Measurements from ENCODE around the gene SPECC1.
A peak's percentile ranks its signal among the peaks of the same experiment; 100 is the strongest.
"Not testable (repeated sequence)": the region's sequence is repeated elsewhere in the genome, so short reads cannot be mapped to it uniquely, and the experiment has no call there.

The SPECC1 gene

DNA sequence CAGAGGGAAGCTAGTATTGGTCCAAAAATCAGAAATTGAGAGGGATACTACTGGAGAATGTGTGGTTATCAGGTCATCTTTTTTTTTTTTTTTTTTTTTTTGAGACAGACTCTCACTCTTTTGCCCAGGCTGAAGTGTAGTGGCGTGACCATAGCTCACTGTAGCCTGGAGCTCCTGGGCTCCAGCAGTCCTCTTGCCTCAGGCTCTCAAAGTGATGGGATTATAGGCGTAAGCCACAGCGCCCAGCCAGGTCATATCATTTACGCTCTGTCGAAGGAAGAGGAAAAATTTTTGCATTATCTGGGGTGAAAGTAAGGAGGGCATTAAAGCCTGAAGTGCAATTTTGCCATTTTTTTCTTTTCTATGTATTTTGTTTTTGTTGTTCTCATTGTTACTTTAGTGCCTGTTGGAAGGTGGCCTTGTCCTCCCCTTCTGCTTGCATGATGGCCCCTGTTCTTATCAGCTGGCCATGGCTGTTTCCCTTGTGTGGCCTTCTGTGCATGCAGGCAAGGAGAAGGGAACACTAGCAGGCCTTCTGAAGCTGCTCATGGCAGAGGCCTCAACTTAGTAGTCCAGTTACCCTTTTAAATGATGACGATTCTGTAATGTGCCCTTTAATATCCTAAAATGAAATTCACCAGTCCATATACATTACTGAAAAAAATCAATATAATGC is 118.3 kb downstream of the SPECC1 start:
- DNase-seq (ENCODE audit: low read depth), result no peak

- DNase-seq (ENCODE audit: low read depth), result peak; percentile 45
These were observed 119.0 kb downstream of the SPECC1 start for GRCh38 chr17:20128036-20128667.

GRCh38 chr17:20133517-20133916 is 124.4 kb downstream of the SPECC1 start:
- no peak for DNase-seq (ENCODE audit: low read depth)

GRCh38 chr17:20141198-20141972 is 132.2 kb downstream of the SPECC1 start:
- no peak for DNase-seq (ENCODE audit: low read depth)

GRCh38 chr17:20142268-20142667 is 133.1 kb downstream of the SPECC1 start:
- DNase-seq (ENCODE audit: low read depth), result no peak

GRCh38 chr17:20143740-20144139 is 134.6 kb downstream of the SPECC1 start:
- DNase-seq (ENCODE audit: low read depth), result no peak

- DNase-seq (ENCODE audit: low read depth), result no peak
These were observed 136.4 kb downstream of the SPECC1 start for GRCh38 chr17:20145567-20145966.

DNA sequence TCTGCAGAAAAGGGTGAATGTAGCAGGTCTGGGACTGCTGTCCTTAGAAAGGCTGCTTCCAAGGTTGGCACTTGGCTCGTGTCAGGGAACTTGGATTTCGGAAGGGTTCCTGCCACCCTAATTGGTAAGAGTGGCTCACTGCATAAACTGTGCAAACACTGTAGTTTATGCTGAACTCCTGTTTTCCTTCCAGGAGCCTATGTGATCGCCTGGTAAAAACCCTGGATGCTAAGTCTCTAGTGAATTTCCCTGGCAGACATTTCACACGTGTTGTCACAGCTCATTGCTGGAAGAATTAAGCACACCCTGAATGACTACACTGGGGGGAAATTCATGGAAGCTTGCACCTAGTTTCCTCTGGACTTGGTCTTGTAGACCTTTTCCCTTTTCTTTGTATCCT is 140.1 kb downstream of the SPECC1 start:
- DNase-seq (ENCODE audit: low read depth), result no peak

DNA sequence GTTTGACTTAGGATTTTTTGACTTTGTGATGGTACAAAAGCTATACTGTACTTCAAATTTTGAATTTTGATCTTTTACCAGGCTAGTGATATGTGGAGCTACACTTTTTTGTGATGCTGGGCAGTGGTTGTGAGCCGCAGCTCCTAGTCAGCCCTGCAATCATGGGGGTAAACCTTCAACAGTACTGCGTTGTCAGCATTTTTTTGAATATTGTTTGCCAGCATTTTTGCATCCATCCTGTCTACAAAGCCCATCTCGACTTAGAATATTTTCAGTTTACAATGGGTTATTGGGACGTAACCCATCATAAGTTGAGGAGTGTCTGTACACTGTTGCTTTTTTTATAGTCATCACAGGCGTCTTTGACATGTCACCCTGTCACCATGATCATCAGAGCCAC is 142.0 kb downstream of the SPECC1 start:
- no peak for DNase-seq (ENCODE audit: low read depth)

DNA sequence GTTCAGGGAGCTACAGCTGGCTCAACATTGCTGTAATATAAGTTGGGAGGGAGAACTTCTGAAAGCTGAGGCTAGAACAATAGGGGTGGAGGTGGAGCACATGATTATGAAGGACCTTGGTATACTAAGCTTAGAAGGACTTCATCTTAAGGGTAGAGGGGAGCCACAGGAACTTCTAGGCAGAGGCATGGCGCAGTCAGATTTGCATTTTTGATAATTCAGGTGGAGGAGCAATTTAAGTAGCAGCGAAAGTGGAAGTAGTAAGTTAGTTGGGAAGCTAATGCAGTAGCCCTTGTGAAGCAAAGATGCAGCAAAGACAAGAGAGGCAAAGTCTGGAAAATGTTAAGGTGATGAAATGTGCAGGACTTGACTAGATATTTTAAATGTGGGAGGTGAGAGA is 144.1 kb downstream of the SPECC1 start:
- DNase-seq (ENCODE audit: low read depth), result no peak

DNA sequence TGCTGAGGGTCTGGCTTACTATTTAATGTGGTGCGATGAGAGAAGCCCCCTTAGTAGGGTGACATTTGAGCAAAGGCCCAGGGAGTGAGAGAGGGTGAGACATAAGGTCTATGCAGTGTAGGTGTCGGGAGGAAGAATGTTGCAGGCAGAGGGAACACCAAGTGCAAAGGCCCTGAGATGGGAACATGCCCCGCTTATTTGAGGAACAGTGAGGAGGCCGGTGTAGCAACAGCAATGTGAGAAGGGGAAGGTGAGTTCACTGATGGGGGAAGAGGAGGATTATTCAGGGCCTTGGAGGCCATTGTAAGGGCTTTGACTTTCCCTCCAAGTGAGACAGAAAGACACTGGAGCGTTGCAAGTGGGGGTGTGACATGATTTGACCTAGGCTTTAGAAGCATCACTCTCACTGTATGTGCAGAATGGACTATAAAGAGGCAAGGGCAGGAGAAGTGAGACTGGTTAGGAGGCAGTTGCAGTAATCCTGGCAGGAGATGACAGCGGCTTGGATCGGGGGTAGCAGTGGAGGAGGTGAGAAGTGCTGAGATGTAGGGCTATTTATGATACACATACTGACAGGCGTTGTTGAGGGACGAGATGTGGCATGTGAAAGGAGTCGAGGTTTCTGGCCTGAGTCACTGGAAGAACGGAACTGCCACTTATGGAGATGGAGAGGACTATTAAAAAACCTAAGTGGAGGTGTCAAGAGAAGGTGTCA is 145.3 kb downstream of the SPECC1 start:
- DNase-seq (ENCODE audit: low read depth), result no peak

DNA sequence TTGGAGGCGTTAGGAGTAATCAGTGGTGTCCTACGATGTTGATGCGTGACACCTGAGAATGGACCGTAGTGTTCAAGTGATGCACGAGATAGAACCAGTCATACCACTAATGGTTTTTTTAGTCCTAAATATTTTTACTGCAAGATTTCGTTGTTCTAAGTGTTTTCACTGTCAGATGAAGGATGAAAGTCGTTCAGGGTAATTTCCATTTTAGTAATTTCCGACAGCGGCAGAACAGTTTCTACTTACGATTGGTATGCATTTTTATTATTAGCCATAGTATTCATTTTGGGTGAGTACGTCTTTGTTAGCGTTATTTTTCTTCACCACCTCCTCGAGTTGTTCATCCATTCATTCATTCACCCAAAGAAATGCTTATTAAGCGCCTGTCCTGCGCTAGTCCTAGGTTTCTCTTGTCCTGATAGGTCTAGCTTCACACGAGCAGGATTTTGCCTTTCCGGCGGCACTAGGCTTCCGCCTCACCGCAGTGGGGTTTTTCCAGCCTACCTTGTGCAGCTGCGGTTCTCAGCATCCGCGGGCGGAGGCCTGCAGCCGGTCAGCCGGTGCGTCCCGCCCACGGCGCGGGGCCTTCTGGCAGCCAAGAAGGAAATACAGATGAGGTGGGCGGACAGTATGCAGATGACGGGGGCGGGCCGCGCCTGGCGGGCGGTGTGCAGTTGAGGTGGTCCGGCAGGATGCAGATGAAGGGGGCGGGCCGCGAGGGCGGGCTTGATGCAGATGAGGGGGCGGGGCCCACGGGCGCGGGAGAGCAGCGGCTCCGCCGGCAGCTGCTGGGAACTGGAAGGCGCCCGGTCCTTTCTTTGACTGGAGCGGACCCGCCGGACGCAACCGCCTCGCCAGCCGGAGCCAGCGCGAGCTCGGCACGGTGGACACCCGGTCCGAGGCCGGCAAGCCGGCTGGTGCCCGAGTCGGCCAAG is 146.4 kb downstream of the SPECC1 start:
- DNase-seq (ENCODE audit: low read depth), result peak; percentile 96

DNA sequence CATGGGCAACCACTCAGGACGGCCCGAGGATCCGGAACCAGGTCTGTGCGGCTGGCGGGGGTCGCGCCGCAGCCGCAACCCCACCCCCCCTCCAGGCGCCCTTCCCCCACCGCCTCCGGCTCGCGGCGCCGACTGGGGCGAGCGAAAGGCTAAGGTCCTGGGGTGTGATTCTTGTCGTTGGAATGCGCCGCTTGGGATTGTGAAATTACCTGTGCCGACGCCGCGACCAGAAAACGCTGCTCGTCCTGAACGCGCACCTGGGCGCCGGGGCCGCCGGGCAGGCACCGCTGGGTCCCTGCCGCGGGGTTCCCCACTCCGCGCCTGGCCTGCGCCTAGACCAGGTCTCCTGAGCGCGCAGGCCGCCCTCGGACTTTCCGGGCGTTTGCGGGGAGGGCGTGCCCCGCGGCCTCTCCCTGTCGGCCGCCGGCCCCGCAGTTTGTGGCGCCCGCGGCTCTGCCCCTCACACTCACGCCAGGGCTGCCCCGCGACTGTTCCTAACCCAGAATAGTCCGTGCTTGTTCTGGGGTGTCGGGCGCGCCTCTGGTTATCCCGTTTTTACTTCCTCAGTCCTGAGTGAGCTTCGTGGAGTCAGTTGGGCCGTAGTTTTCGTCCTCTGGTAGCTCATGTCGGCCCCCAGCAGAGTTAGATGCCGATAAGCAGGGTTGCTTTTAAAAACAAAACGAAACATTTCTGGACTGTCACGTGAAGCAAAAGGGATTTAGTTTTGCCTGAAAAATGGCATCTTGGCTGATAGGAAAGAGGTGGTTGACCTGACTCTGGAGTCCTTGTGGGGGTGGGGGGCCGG is 147.2 kb downstream of the SPECC1 start:
- DNase-seq (ENCODE audit: low read depth), result peak; percentile 72

DNA sequence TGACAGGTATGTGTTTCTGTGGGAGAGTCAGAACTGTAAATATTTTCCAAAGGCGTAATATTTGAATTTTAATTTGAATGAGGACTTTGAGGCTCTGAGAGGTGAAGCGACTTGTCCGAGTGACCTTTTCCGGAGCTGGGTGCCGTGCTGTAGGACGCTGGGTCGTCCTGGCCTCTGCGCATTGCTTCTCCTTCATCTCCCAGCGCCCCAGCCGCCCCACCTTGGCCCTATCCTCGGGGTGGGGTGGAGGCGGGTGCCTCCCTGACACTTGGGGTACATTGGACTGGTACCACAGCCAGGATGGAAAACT is 147.8 kb downstream of the SPECC1 start:
- DNase-seq (ENCODE audit: low read depth), result no peak

GRCh38 chr17:20158580-20158979 is 149.4 kb downstream of the SPECC1 start:
- no peak for DNase-seq (ENCODE audit: low read depth)

DNA sequence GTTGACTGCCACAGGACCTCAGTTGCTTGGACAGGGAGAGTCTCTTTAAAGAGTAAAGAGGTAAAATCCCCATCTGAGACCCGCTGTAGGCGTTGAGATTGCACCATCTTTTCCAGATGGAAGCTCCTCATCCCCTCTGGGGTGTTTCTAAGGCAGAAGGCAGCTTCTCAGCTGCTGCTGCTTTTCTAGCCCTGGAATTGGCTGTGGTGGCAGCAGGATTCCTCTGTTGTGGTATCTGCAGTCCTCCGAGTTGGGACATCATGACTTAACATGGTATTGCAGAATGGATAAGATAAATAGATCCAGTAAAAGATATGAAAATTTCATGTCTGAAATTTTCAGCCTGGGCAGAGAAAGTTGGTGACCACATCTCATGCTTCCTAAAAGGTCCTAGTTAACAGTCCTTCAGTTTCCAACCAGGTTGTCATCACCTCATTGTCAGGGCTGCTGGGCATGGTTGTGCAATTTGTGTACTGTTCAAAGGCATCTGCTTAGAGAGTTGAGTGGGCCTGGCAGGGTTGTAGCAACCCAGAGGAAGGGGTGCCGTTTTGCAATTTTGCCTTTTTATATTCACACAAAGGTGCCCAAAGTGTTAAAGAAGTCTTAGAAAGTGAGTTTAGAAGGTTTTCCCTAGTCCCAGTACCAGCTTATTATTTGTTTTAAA is 150.4 kb downstream of the SPECC1 start:
- no peak for DNase-seq (ENCODE audit: low read depth)

- DNase-seq (ENCODE audit: low read depth), result not testable (repeated sequence)
These were observed 156.4 kb downstream of the SPECC1 start for GRCh38 chr17:20165516-20165915.

DNA sequence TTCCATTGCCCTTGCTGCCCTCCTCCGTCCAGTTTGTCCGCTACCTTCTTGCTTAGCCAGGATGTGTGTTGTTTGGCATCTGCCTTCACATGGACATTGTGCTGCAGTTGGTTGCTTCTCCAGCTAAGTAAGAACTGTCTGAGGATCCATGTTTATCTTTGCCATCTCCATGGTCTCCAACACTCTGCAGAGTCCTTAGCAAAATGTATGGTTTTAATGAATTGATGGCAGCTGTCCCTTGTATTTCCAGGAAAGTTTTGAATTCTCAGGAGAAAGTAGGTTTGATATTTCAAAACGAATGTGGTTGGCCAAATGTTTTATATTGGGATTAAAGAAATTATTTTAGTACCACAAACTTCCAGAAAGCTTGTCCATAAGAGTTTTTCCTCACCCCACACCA is 160.9 kb downstream of the SPECC1 start:
- DNase-seq (ENCODE audit: low read depth), result no peak

GRCh38 chr17:20171741-20172365 is 162.7 kb downstream of the SPECC1 start:
- DNase-seq (ENCODE audit: low read depth), result no peak

GRCh38 chr17:20172376-20172775 is 163.2 kb downstream of the SPECC1 start:
- DNase-seq (ENCODE audit: low read depth), result no peak
